HG03378 (cell line): ENCODE data around the gene GPR146.
"Not testable (repeated sequence)": the region's sequence is repeated elsewhere in the genome, so short reads cannot be mapped to it uniquely, and the experiment has no call there.

Experiments
- ATAC-seq: cut with Tn5 transposase; IDR thresholded peaks from one replicate; pipeline ENCODE4 v1.9.1; 2021; ENCODE audit warnings: mild to moderate bottlenecking, moderate library complexity; ENCODE audit not compliant: unreplicated experiment

The GPR146 gene

DNA sequence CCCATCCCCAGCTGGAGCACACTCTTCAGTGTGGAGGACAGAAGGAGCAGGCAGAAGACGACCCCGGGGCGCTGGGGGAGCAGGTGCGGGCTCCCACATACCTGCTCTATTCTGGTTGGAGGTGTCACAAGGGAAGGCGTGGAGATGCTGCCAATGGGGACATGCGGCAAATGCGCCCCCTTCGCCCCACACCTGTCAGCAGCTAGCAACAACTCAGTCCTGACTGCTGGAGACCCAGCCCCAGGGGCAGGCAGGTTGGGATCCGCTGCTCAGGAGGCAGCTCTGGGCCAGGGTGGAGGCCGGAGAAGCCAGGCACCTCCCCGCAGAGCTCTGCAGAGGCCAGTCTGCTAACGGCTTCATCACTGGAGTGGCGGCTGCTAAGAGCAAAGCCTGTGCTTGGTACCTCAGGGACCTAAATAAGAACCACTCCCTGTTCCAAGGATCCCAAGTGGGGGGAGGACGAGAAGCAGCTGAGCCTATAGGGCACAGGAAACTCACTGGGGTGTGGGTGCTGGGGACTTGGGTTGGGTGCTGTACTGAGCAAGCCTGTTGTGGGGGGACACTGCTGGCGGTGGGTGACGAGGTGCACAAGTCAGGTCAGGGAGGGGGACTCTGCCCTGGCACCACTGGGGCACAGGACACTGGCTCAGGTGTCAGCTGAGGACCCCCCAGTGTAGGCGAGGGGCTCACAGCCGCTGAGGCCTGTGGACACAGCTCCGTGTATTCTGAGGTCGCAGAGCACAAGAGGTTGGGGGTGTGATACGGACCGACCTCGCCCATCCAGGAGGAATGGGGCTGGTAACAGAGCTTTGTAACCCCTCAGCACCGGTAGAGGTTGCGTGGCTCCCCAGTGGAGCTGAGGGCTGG, 19.2 kb upstream of the GPR146 start:
- ATAC-seq = no peak

DNA sequence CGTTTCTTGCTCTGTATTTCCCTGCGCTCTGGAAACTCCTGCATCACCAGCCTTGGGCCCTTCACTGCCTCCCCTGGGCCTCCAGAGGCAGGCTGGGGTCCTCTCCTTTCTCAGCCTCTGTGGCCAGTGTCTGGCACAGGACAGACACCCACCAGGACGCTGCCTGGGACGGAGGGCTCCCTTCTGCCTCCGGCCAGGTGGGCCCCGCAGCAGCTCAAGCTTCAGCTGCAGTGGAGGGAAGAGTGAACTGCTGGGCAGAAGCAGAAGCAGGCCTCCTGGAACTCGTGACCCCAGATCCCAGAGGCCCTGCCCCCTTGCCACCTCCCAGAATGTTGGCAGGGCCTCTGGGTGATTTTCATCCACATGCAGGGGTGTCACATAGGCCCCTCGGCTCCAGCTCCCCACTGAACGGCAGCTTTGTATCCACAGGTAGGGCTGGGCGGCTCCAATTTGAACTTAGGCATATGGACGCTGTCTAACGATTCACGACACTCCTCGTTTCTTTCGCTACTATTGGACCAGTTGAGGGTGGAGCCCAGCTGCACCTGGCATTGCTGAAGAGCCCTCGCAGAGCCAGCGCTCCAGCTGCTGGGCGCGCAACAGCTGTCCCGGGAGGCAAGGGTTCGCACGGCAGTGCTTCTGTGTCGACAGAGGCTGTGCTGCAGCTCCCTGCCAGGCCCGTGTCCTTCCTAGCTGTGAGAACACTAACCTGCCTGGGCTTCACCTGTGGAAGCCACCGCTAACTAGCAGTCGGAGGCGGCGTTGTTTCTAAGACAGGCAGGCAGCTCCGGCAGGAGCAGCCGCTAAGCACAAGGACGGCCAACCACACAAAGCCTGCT, 18.4 kb upstream of the GPR146 start:
- no peak for ATAC-seq

GRCh38 chr7:1026721-1027161, 17.6 kb upstream of the GPR146 start:
- no peak for ATAC-seq

GRCh38 chr7:1027242-1028043, 16.9 kb upstream of the GPR146 start:
- no peak for ATAC-seq

GRCh38 chr7:1028044-1028770, 16.1 kb upstream of the GPR146 start:
- peak; percentile 26 for ATAC-seq

DNA sequence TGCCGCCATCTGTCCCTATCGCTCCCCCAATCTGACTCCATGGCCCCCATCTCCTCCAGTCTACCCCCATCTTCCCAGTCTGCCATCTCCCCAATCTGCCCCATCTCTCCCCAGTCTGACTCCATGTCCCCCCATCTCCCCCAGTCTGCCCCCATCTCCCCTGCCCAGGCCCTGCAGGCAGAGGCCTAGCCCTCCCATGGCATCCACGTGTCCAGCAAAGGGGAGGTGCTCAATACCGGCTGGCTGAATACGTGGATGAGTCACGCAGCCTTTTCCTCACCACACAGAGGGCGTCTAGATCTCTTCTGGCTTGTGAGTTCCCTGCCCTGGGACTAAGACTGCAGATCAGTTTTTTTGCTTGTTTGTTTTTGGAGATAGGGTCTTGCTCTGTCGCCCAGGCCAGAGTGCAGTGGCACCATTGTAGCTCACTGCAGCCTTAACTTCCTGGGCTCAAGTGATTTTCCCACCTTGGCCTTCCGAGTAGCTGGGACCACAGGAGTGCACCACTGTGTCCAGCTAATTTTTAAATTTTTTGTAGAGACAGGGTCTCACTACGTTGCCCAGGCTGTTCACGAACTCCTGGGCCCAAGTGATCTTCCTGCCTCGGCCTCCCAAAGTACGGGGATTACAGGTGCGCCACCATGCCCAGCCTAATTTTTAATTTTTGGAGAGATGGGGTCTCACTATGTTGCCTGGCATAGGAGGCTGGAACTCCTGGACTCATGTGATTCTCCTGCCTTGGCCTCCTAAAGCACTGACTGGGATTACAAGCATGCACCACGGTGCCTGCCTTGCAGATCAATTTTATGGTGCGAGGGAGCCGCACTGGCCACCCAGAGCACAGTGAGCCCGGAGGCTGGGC, 15.3 kb upstream of the GPR146 start:
- no peak for ATAC-seq

DNA sequence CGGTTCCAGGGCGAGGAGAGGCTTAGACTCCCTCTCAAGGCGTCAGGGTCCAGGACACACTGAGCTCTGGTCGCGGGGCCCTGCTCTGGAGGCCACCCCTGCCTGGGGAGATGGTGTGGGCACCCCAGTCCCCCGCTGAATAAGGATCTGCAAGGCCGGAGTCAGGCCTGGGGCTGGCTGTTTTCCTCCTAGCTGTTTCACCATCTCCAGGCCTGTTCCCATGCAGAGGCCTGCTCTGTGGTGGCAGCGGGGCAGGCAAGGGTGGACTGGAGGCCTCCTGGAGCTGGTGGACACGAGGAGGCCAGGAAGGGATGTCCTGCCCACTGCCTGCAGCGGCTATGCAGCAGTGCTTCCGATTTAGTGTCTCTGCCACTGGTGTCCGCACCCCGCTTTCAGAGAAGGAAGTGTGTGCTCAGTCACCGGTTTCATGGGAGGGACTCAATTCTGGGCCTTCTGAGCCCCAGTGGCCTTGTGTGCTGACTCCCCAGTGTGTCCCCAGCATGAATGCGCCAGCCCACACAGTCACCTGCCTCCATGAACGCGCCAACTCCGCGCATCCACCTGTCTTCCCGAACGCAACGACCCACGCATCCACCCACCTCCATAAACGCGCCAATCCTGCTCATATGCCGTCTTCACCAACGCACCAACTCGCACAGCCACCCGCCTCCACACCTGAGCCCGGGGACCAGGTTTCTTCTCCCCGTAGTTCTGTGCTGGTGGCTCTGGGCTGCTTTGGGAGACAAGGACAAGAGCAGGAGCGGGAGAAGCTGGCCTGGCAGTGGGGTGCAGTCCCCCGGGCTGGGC, 14.5 kb upstream of the GPR146 start:
- no peak for ATAC-seq

GRCh38 chr7:1030444-1031070, 13.8 kb upstream of the GPR146 start:
- no peak for ATAC-seq

DNA sequence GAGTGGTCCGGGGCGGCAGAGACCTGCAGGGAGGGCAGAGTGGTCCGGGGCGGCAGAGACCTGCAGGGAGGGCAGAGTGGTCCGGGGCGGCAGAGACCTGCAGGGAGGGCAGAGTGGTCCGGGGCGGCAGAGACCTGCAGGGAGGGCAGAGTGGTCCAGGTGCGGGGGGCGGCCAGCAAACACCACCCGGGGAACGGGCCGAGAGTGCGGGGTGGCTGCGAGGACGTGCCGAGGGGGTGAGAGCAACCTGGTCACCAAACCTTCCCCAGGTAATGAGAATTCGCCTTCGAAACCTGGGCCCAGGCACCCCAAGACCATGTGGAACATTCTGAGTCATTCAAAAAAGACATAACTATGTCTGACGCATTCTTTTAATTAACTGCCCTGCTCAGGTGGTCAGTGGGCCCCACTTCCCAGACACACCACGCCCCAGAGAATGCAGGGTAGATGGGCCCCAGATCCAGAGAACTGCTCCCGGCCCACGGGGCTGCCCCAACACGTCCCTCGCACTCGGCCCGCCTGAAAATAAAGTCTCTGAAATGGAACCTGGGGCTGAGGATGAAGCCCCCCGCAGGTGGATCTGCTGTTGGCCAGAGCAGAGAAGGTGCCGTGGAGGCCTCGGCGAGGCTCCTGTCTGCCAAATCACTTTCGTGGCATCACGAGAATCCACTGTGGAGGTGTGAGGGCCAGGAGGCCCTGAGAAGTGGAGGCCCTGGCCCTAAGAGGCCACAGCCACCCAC, 12.5 kb upstream of the GPR146 start:
- no peak for ATAC-seq

GRCh38 chr7:1032536-1033181, 11.7 kb upstream of the GPR146 start:
- ATAC-seq = no peak

DNA sequence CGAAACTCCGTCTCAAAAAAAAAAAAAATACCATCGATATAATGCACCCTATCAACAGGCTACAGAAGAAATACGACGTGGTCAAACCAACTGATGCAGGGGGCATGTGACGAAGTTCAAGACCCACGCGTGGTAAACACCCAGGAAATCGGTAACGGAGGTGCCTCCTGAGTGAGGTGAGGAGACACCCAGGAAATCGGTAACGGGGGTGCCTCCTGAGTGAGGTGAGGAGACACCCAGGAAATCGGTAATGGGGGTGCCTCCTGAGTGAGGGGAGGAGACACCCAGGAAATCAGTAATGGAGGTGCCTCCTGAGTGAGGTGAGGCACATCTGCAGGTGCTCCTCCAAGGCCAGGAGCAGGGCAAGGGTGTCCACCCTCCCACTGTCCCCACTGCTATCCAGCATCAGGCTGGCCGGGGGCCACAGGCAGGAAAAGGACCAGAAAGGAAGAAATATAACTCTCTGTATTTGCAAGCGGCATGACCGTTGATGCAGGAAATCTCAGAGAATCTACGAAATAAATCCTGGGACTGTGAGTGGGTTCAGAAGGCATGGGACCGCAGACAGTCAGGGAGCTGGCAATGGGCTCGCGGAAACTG, 10.7 kb upstream of the GPR146 start:
- no peak for ATAC-seq

- not testable (repeated sequence) for ATAC-seq
Observed at GRCh38 chr7:1034769-1035168, 9.6 kb upstream of the GPR146 start.

DNA sequence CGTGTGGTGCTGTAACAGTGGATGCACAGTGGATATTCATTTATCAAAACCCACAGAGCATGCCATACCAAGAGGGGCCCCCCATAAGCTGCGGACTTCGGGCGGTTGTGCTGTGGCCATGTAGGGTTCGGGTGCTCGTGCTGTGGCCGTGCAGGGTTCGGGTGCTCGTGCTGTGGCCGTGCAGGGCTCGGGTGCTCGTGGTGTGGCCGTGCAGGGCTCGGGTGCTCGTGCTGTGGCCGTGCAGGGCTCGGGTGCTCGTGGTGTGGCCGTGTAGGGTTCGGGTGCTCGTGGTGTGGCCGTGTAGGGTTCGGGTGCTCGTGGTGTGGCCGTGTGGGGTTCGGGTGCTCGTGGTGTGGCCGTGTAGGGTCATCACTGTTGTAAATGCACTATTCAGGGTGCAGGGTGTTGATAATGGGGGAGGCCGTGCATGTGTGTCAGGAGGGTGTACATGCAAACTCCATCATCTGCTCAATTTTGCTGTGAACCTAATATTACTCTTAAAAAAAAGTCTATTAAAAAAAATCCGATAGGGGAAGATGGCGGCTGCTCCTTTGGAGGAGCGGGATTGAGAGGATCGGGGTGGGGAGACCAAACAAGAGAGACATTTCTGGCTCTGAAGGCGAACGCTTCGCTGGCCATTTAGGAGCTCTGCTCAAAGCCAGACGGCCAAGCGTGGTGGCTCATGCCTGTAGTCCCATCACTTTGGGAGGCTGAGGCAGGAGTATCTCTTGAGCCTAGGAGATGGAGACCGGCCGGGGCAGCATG, 8.0 kb upstream of the GPR146 start:
- ATAC-seq = not testable (repeated sequence)

DNA sequence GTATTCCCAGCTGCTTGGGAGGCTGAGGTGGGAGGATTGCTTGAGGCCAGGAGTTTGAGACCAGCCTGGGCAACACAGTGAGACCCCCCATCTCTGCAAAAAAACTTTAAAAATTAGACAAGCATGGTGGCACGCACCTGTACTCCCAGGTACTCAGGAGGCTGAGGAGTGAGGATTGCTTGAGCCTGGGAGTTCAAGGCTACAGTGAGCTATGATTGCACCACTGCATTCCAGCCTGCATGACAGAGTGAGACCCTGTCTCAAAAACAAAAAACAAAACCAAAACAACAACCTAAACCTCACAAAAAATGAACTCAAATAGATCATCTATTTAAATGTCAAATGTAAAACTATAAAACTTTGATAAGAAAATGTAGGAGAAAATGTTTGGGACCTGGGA, 4.1 kb upstream of the GPR146 start:
- not testable (repeated sequence) for ATAC-seq

DNA sequence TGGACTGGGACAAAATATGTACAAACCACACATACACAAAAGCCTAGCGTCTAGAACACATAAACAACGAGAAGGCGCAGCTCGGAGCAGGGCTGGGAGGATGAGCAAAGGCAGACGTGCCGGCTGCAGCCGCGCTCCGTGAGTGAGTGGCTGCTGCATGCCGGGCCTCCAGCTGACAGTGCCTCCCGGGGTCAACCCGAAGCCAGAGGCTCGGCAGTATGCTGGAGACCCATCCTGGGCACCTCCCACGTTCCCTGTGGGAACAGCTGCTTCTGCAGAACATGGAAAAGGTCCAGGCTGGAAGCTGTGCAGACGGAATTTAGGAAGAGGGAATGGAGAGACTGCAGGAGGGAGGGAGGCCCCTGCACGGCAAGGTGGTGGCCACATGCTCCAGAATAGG, 3.6 kb upstream of the GPR146 start:
- no peak for ATAC-seq
